ENCODE data around the gene APOBEC4.

- no peak for TF ChIP-seq EZH2 (IDR thresholded peaks at IDR 0.05; ENCODE audit: insufficient read depth, poor library complexity, severe bottlenecking)
- no peak for TF ChIP-seq EZH2phosphoT487 (IDR thresholded peaks at IDR 0.05; ENCODE audit: insufficient read depth, low read depth)
Observed at GRCh38 chr1:183688341-183689060, 35.4 kb upstream of the APOBEC4 start.
